ENCODE results near the gene PLD1. TPM values are rescaled to one million over a fixed set of nuclear protein-coding genes. Genes with fewer than 3 reads are reported as not detected.
"Not testable (repeated sequence)": the region's sequence is repeated elsewhere in the genome, so short reads cannot be mapped to it uniquely, and the experiment has no call there.

PLD1 gene
- total RNA-seq, 1 experiment from 2014 or later, result 5.3 TPM

GRCh38 chr3:171640520-171641412, 169.5 kb downstream of the PLD1 start:
- no peak overlapping the region for H3K4me3 Mint-ChIP-seq (ENCODE audit: unreplicated experiment)
- no peaks in the 10 kb centered on the region for H3K27me3 Mint-ChIP-seq (ENCODE audit: insufficient read depth, unreplicated experiment)
- ChIA-PET POLR2A (no interaction called here), CTCF (interaction anchor here (0.6 to 1.7 kb wide), 6 partner anchors 26 to 691 kb away, joined by 3 to 7 read pairs (median 3); no protein-coding TSS in a partner anchor)
- no peak overlapping the region for H3K4me3 ChIP-seq (ENCODE audit: low read depth, low read length)
- intact Hi-C loops (cut with micrococcal nuclease; ENCODE audit: unreplicated experiment), result loop anchor here (10.0 kb wide), 1 partner anchor 676 kb away; no protein-coding TSS in a partner anchor
- DNase-seq, result peak; percentile 33 to 75
- H3K4me1 Mint-ChIP-seq (ENCODE audit: low read depth, unreplicated experiment), result no peaks in the 10 kb centered on the region
- H3K36me3 ChIP-seq (ENCODE audit: control insufficient read depth, insufficient read depth, low read length), result no peaks in the 10 kb centered on the region
- no TSS peak for BruUV-seq (replicated peaks)
- TF ChIP-seq CTCF (IDR thresholded peaks at IDR 0.05; ENCODE audit: insufficient read depth in 1 of 2, low read depth in 1 of 2, low read length in 1 of 2, severe bottlenecking in 1 of 2, unreplicated experiment in 1 of 2), result no peak
- no peak overlapping the region for H3K27ac Mint-ChIP-seq (ENCODE audit: unreplicated experiment)
- no peaks in the 10 kb centered on the region; the same call in 1 of the 2 replicates for H3K4me1 ChIP-seq
- H3K9me3 ChIP-seq, result no peaks in the 10 kb centered on the region
- H3K27me3 ChIP-seq (replicated peaks; ENCODE audit: control insufficient read depth, insufficient read depth, low read length), result no peaks in the 10 kb centered on the region
- no peaks in the 10 kb centered on the region for H3K36me3 Mint-ChIP-seq (ENCODE audit: insufficient read depth, unreplicated experiment)
- H3K9me3 Mint-ChIP-seq (ENCODE audit: unreplicated experiment), result no peaks in the 10 kb centered on the region

DNA sequence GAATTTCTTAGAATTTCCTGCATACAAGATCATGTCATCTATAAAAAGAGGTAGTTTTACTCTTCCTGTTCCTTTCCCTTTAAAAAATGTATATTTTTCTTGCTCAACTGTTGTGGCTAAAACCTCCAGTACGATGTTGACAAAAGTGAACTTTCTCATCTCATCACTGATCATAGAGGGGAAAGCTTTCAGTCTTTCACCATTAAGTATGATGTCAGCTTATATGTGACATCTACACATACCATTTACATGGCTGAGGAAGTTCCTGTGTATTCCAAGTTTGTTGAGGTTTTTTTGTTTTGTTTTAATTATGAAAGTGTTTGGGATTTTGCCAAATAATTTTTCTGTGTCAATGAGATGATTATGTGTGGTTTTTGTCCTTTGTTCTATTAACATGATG, 173.6 kb downstream of the PLD1 start:
- Mint-ChIP-seq H3K9me3 (ENCODE audit: unreplicated experiment) (no peaks in the 10 kb centered on the region), H3K27ac (ENCODE audit: unreplicated experiment) (no peak overlapping the region), H3K27me3 (ENCODE audit: insufficient read depth, unreplicated experiment) (no peaks in the 10 kb centered on the region), H3K4me3 (ENCODE audit: unreplicated experiment) (no peak overlapping the region), H3K36me3 (ENCODE audit: insufficient read depth, unreplicated experiment) (no peaks in the 10 kb centered on the region), H3K4me1 (ENCODE audit: low read depth, unreplicated experiment) (no peaks in the 10 kb centered on the region)
- ChIA-PET POLR2A (no interaction called here), CTCF (no interaction called here)
- BruUV-seq (replicated peaks), result no TSS peak
- H3K27me3 ChIP-seq (replicated peaks; ENCODE audit: control insufficient read depth, insufficient read depth, low read length), result no peaks in the 10 kb centered on the region
- H3K9me3 ChIP-seq, result no peaks in the 10 kb centered on the region
- no peaks in the 10 kb centered on the region; the same call in 1 of the 2 replicates for H3K4me1 ChIP-seq
- H3K4me3 ChIP-seq (ENCODE audit: low read depth, low read length), result no peak overlapping the region
- DNase-seq, result no peak
- intact Hi-C loops (cut with micrococcal nuclease; ENCODE audit: unreplicated experiment), result no loop called here
- H3K36me3 ChIP-seq (ENCODE audit: control insufficient read depth, insufficient read depth, low read length), result no peaks in the 10 kb centered on the region
- TF ChIP-seq CTCF (IDR thresholded peaks at IDR 0.05; ENCODE audit: insufficient read depth in 1 of 2, low read depth in 1 of 2, low read length in 1 of 2, severe bottlenecking in 1 of 2, unreplicated experiment in 1 of 2), result no peak

GRCh38 chr3:171632766-171633165, 177.5 kb downstream of the PLD1 start:
- ChIA-PET POLR2A (no interaction called here), CTCF (no interaction called here)

DNA sequence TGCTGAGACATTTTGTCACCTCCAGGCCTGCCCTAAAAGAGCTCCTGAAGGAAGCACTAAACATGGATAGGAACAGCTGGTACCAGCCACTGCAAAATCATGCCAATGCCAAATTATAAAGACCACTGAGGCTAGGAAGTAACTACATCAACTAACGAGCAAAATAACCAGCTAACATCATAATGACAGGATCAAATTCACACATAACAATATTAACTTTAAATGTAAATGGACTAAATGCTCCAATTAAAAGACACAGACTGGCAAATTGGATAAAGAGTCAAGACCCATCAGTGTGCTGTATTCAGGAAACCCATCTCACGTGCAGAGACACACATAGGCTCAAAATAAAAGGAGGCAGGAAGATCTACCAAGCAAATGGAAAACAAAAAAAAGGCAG, 183.5 kb downstream of the PLD1 start:
- H3K4me1 ChIP-seq; intact Hi-C loops (cut with micrococcal nuclease; ENCODE audit: unreplicated experiment); H3K36me3 ChIP-seq (ENCODE audit: control insufficient read depth, insufficient read depth, low read length); POLR2A ChIA-PET; CTCF ChIA-PET; H3K36me3 Mint-ChIP-seq (ENCODE audit: insufficient read depth, unreplicated experiment); H3K27ac Mint-ChIP-seq (ENCODE audit: unreplicated experiment); H3K4me1 Mint-ChIP-seq (ENCODE audit: low read depth, unreplicated experiment); BruUV-seq (replicated peaks); H3K4me3 Mint-ChIP-seq (ENCODE audit: unreplicated experiment); H3K9me3 ChIP-seq; H3K27me3 Mint-ChIP-seq (ENCODE audit: insufficient read depth, unreplicated experiment); DNase-seq; H3K27me3 ChIP-seq (replicated peaks; ENCODE audit: control insufficient read depth, insufficient read depth, low read length); H3K4me3 ChIP-seq (ENCODE audit: low read depth, low read length): not testable (repeated sequence)
- peaks cover 26% of the 10 kb centered on the region for H3K9me3 Mint-ChIP-seq (ENCODE audit: unreplicated experiment)

More at GRCh38 chr3:171632766-171633165, 177.5 kb downstream of the PLD1 start:
- Mint-ChIP-seq H3K4me1 (ENCODE audit: low read depth, unreplicated experiment) (no peaks in the 10 kb centered on the region), H3K36me3 (ENCODE audit: insufficient read depth, unreplicated experiment) (no peaks in the 10 kb centered on the region), H3K27ac (ENCODE audit: unreplicated experiment) (no peak overlapping the region), H3K27me3 (ENCODE audit: insufficient read depth, unreplicated experiment) (no peaks in the 10 kb centered on the region), H3K4me3 (ENCODE audit: unreplicated experiment) (no peak overlapping the region), H3K9me3 (ENCODE audit: unreplicated experiment) (no peaks in the 10 kb centered on the region)
- Histone ChIP-seq H3K36me3 (ENCODE audit: control insufficient read depth, insufficient read depth, low read length) (no peaks in the 10 kb centered on the region), H3K27me3 (replicated peaks; ENCODE audit: control insufficient read depth, insufficient read depth, low read length) (no peaks in the 10 kb centered on the region), H3K4me3 (ENCODE audit: low read depth, low read length) (no peak overlapping the region), H3K4me1 (no peaks in the 10 kb centered on the region), H3K9me3 (no peaks in the 10 kb centered on the region)
- no TSS peak for BruUV-seq (replicated peaks)
- intact Hi-C loops (cut with micrococcal nuclease; ENCODE audit: unreplicated experiment), result no loop called here
- TF ChIP-seq CTCF (IDR thresholded peaks at IDR 0.05; ENCODE audit: insufficient read depth in 1 of 2, low read depth in 1 of 2, low read length in 1 of 2, severe bottlenecking in 1 of 2, unreplicated experiment in 1 of 2), result no peak
- DNase-seq, result no peak

All from Caco-2 (cell line).